ENCODE measurements around the gene PAPOLB. TPM values are rescaled to one million over a fixed set of nuclear protein-coding genes. Genes with fewer than 3 reads are reported as not detected.

Gene PAPOLB
- total and polyA plus RNA-seq, 2 experiments from 2014 or later: not detected

- H3K9me3 ChIP-seq (ENCODE audit: low read depth): peaks cover 3% of the 10 kb centered on the region
- no peak overlapping the region for H3K4me2 ChIP-seq
- H3K4me3 ChIP-seq: no peak overlapping the region
- no peak for TF ChIP-seq CTCF (IDR thresholded peaks at IDR 0.05; ENCODE audit: poor library complexity)
- TF ChIP-seq EZH2phosphoT487 (IDR thresholded peaks at IDR 0.05; ENCODE audit: low read depth, severe bottlenecking, unreplicated experiment): no peak
- no peak for TF ChIP-seq EZH2 (IDR thresholded peaks at IDR 0.05; ENCODE audit: borderline replicate concordance)
- H3K36me3 ChIP-seq (replicated peaks; ENCODE audit: insufficient read depth, low read depth): no peaks in the 10 kb centered on the region
- no peaks in the 10 kb centered on the region for H3K27me3 ChIP-seq
- DNase-seq (ENCODE audit: low spot score): no peak
- no peak overlapping the region for H3K27ac ChIP-seq
- peaks cover 3% of the 10 kb centered on the region for H3K4me1 ChIP-seq (ENCODE audit: insufficient read depth)
- 76% methylated on average over 23 of the region's 23 CpGs for WGBS (ENCODE audit: low lambda C conversion rate, missing lambda C conversion rate)
- no peaks in the 10 kb centered on the region for H3K9me2 ChIP-seq (replicated peaks; ENCODE audit: insufficient read depth)
- no peaks in the 10 kb centered on the region for H3K79me2 ChIP-seq
- H4K20me1 ChIP-seq (ENCODE audit: insufficient read depth, poor library complexity, severe bottlenecking): no peaks in the 10 kb centered on the region
- H2AFZ ChIP-seq: no peak overlapping the region
Observed at GRCh38 chr7:4871056-4871680, 9.3 kb upstream of the PAPOLB start.

- DNase-seq (ENCODE audit: low spot score): no peak
- H3K27ac ChIP-seq: no peak overlapping the region
- no peak for TF ChIP-seq EZH2phosphoT487 (IDR thresholded peaks at IDR 0.05; ENCODE audit: low read depth, severe bottlenecking, unreplicated experiment)
- TF ChIP-seq CTCF (IDR thresholded peaks at IDR 0.05; ENCODE audit: poor library complexity): no peak
- no peak for TF ChIP-seq EZH2 (IDR thresholded peaks at IDR 0.05; ENCODE audit: borderline replicate concordance)
- H3K9me3 ChIP-seq (ENCODE audit: low read depth): peaks cover 3% of the 10 kb centered on the region
- H3K4me2 ChIP-seq: no peak overlapping the region
- no peak overlapping the region for H3K4me3 ChIP-seq
- no peaks in the 10 kb centered on the region for H4K20me1 ChIP-seq (ENCODE audit: insufficient read depth, poor library complexity, severe bottlenecking)
- H3K27me3 ChIP-seq: no peaks in the 10 kb centered on the region
- peaks cover 3% of the 10 kb centered on the region for H3K4me1 ChIP-seq (ENCODE audit: insufficient read depth)
- no peaks in the 10 kb centered on the region for H3K9me2 ChIP-seq (replicated peaks; ENCODE audit: insufficient read depth)
- H2AFZ ChIP-seq: no peak overlapping the region
- no peaks in the 10 kb centered on the region for H3K79me2 ChIP-seq
- no peaks in the 10 kb centered on the region for H3K36me3 ChIP-seq (replicated peaks; ENCODE audit: insufficient read depth, low read depth)
- WGBS (ENCODE audit: low lambda C conversion rate, missing lambda C conversion rate): 98% methylated on average over 5 of the region's 5 CpGs
Observed at GRCh38 chr7:4868493-4868892, 6.7 kb upstream of the PAPOLB start.

- Histone ChIP-seq H3K4me1 (ENCODE audit: insufficient read depth) (no peaks in the 10 kb centered on the region), H3K36me3 (replicated peaks; ENCODE audit: insufficient read depth, low read depth) (no peaks in the 10 kb centered on the region), H3K79me2 (no peaks in the 10 kb centered on the region), H3K9me2 (replicated peaks; ENCODE audit: insufficient read depth) (no peaks in the 10 kb centered on the region), H3K27ac (no peak overlapping the region), H3K9me3 (ENCODE audit: low read depth) (peaks cover 3% of the 10 kb centered on the region), H3K4me3 (no peak overlapping the region), H3K4me2 (no peak overlapping the region), H3K27me3 (peaks cover 6% of the 10 kb centered on the region), H4K20me1 (ENCODE audit: insufficient read depth, poor library complexity, severe bottlenecking) (no peaks in the 10 kb centered on the region), H2AFZ (no peak overlapping the region)
- 75% methylated on average over 9 of the region's 9 CpGs for WGBS (ENCODE audit: low lambda C conversion rate, missing lambda C conversion rate)
- TF ChIP-seq CTCF (IDR thresholded peaks at IDR 0.05; ENCODE audit: poor library complexity) (no peak), EZH2phosphoT487 (IDR thresholded peaks at IDR 0.05; ENCODE audit: low read depth, severe bottlenecking, unreplicated experiment) (no peak), EZH2 (IDR thresholded peaks at IDR 0.05; ENCODE audit: borderline replicate concordance) (no peak)
- DNase-seq (ENCODE audit: low spot score): no peak
Observed at GRCh38 chr7:4866528-4867496, 5.0 kb upstream of the PAPOLB start.
